ENCODE results near the gene PSMD8.
A peak's percentile ranks its signal among the peaks of the same experiment; 100 is the strongest.

The PSMD8 gene

DNA sequence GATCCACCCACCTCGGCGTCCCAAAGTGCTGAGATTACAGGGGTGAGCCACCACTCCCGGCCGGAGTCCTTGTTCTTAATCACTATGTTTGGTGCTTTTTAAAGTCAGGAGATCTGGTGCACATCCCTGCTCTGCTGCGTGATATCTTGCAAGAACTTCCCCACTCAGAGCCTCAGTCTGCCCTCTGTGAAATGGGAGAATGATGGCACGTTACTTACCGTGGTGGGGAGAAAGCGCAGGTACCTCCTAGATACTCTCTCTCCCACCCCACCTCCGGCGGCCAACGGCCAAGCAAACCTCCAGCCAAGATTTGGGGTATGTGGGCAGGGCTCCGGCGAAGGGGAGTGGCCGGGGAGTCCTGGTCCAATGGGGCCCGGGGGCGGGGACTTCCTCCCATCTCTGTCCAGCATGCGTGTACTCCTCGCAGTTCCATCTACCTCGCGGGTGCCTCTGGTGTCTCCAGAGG, 58.9 kb downstream of the PSMD8 start, which contains the start of gene RYR1:
Gene RYR1 (plus strand): TSS at position 424 of the 466 bp plus-strand sequence. CDS start 139 bp downstream, outside the sequence.
- peak in 1 of 2 donors; percentile 8 for DNase-seq (ENCODE audit: extremely low read depth in 1 of 2, low read depth in 1 of 2)

Data from activated CD8-positive, alpha-beta memory T cell treated with anti-CD3 and anti-CD28 coated beads for 1 hour (primary cell).